ENCODE measurements around the gene ADGRB2. TPM values are rescaled to one million over a fixed set of nuclear protein-coding genes. Genes with fewer than 3 reads are reported as not detected.

ADGRB2 gene
- total RNA-seq, 1 experiment from 2014 or later, result 10.9 TPM

DNA sequence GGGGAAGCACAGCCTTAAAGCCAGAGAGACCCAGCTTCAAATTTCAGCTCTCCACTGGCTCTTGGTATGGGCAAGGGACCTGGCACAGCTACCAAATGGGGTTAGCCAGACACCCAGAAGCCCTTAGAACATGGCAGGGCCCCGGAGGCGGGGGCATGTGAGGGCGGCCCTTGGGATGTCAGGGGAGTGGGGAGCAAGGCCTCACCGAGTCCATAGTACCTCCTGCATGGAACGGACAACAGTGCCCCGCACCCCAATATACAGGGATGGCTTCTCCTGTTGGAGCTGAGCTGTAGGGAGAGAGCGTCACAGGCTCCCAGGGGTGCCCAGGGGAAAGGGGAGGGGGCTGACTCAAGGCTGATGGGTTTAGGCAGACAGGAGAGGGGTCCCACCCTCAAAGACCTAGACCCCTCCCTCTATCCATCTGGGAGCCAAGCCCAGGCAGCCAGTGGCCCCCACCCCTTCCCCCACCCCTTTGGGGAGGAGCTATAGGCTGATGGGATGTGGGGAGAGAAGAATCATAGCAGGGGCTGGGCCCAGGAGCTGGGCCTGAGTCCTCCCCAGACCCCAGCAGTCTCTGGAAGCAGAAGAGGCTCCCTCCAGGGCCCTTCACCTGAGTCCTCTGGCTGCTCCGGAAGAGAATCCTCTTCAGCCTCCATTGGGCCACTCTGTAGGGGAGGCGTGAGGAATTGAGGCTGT, 35.2 kb upstream of the ADGRB2 start:
- DNase-seq, result no peak
- H4K5ac ChIP-seq (ENCODE audit: insufficient read length, low read depth, low read length), result no peak overlapping the region

More for the DNA sequence above, 35.2 kb upstream of the ADGRB2 start:
- Histone ChIP-seq H3K79me1 (ENCODE audit: insufficient read depth, low read depth, low read length, poor library complexity, severe bottlenecking) (no peaks in the 10 kb centered on the region), H3K9ac (ENCODE audit: extremely low read depth, insufficient read length, low read length) (no peak overlapping the region), H2AK5ac (ENCODE audit: insufficient read length, low read length) (no peak overlapping the region), H2BK15ac (ENCODE audit: low read depth, low read length) (no peak overlapping the region), H3K4me2 (ENCODE audit: insufficient read depth, insufficient read length, low read length) (no peak overlapping the region), H3T11ph (ENCODE audit: low read length) (no peak overlapping the region), H3K23me2 (ENCODE audit: insufficient read length, low read depth, low read length, poor library complexity, severe bottlenecking) (no peaks in the 10 kb centered on the region), H2BK20ac (ENCODE audit: low read depth, low read length, poor library complexity, severe bottlenecking) (no peak overlapping the region), H3K9me3 (ENCODE audit: control insufficient read depth, low read depth, low read length) (no peaks in the 10 kb centered on the region), H3K27ac (ENCODE audit: insufficient read length, low read depth, low read length) (no peak overlapping the region), H2BK5ac (ENCODE audit: insufficient read length, low read length) (no peak overlapping the region), H3K4me1 (ENCODE audit: insufficient read depth, low read length) (no peaks in the 10 kb centered on the region), H2AFZ (ENCODE audit: low read length) (no peak overlapping the region), H4K8ac (replicated peaks; ENCODE audit: insufficient read length, low read depth, low read length) (no peak overlapping the region), H2BK120ac (ENCODE audit: low read depth, low read length, poor library complexity, severe bottlenecking) (no peak overlapping the region), H4K91ac (ENCODE audit: insufficient read length, low read depth, low read length) (no peak overlapping the region), H3K18ac (ENCODE audit: insufficient read length, low read depth, low read length) (no peak overlapping the region), H3K27me3 (ENCODE audit: insufficient read depth, low read length) (no peaks in the 10 kb centered on the region), H3K79me2 (ENCODE audit: insufficient read depth, low read length) (no peaks in the 10 kb centered on the region), H4K20me1 (ENCODE audit: control insufficient read depth, insufficient read depth, insufficient read length) (no peaks in the 10 kb centered on the region), H3K23ac (ENCODE audit: insufficient read length, low read depth, low read length) (no peak overlapping the region), H2BK12ac (ENCODE audit: insufficient read length, low read depth, low read length) (no peak overlapping the region), H3K56ac (ENCODE audit: insufficient read length, low read depth, low read length) (no peak overlapping the region), H3K4ac (ENCODE audit: low read depth, low read length) (no peak overlapping the region), H3K14ac (ENCODE audit: insufficient read depth, low read length) (no peak overlapping the region)
- Mint-ChIP-seq H3K4me1 (peaks cover 17 to 42% of the 10 kb centered on the region in 2 experiments), H3K27ac (no peak overlapping the region), H3K27me3 (ENCODE audit: low read depth) (no peaks in the 10 kb centered on the region; the same call in none of the 2 replicates), H3K36me3 (ENCODE audit: insufficient read depth in 1 of 3, low read depth in 3 of 3) (no peaks in the 10 kb centered on the region), H3K4me3 (no peak overlapping the region), H3K9me3 (no peaks in the 10 kb centered on the region; a peak in 1 of 5 replicates)
- no CpG with 5 or more reads among the region's 9 CpGs for WGBS (ENCODE audit: extremely low coverage, insufficient read length, low lambda C conversion rate)
- TF ChIP-seq, protein P1, sequence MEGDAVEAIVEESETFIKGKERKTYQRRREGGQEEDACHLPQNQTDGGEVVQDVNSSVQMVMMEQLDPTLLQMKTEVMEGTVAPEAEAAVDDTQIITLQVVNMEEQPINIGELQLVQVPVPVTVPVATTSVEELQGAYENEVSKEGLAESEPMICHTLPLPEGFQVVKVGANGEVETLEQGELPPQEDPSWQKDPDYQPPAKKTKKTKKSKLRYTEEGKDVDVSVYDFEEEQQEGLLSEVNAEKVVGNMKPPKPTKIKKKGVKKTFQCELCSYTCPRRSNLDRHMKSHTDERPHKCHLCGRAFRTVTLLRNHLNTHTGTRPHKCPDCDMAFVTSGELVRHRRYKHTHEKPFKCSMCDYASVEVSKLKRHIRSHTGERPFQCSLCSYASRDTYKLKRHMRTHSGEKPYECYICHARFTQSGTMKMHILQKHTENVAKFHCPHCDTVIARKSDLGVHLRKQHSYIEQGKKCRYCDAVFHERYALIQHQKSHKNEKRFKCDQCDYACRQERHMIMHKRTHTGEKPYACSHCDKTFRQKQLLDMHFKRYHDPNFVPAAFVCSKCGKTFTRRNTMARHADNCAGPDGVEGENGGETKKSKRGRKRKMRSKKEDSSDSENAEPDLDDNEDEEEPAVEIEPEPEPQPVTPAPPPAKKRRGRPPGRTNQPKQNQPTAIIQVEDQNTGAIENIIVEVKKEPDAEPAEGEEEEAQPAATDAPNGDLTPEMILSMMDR (conservative IDR thresholded peaks at IDR 0.05), result no peak
